Measurements from ENCODE around the gene ALG14.
A peak's percentile ranks its signal among the peaks of the same experiment; 100 is the strongest.

ALG14 gene

DNA sequence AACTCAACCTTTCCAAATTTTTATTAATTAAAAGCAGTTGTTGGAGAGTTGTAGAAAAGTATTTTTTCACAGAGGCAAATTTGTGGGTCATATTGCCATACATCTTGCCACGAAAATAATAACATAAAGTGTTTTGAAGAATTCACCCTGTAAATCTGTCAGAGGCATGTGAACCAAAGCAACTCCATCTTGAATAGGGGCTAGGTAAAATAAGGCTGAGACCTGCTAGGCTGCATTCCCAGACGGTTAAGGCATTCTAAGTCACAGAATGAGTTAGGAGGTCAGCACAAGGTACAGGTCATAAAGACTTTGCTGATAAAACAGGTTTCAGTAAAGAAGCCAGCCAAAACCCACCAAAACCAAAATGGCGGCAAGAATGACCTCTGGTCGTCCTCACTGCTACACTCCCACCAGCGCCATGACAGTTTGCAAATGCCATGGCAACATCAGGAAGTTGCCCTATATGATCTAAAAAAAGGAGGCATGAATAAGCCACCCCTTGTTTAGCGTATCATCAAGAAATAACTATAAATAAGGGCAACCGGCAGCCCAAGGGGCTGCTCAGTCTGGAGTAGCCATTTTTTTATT is 141.4 kb downstream of the ALG14 start:
- peaks cover 9% of the 10 kb centered on the region for H3K36me3 Mint-ChIP-seq (ENCODE audit: low read depth)
- no peaks in the 10 kb centered on the region for H3K27me3 Mint-ChIP-seq (ENCODE audit: low read depth)
- H3K27ac Mint-ChIP-seq = no peak overlapping the region
- H3K4me3 Mint-ChIP-seq = no peak overlapping the region
- peaks cover 56% of the 10 kb centered on the region for H3K4me1 Mint-ChIP-seq
- TF ChIP-seq, protein P1, sequence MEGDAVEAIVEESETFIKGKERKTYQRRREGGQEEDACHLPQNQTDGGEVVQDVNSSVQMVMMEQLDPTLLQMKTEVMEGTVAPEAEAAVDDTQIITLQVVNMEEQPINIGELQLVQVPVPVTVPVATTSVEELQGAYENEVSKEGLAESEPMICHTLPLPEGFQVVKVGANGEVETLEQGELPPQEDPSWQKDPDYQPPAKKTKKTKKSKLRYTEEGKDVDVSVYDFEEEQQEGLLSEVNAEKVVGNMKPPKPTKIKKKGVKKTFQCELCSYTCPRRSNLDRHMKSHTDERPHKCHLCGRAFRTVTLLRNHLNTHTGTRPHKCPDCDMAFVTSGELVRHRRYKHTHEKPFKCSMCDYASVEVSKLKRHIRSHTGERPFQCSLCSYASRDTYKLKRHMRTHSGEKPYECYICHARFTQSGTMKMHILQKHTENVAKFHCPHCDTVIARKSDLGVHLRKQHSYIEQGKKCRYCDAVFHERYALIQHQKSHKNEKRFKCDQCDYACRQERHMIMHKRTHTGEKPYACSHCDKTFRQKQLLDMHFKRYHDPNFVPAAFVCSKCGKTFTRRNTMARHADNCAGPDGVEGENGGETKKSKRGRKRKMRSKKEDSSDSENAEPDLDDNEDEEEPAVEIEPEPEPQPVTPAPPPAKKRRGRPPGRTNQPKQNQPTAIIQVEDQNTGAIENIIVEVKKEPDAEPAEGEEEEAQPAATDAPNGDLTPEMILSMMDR (IDR thresholded peaks at IDR 0.05; ENCODE audit: unreplicated experiment in 3 of 3) = no peak
- no peaks in the 10 kb centered on the region for H3K9me3 Mint-ChIP-seq

DNA sequence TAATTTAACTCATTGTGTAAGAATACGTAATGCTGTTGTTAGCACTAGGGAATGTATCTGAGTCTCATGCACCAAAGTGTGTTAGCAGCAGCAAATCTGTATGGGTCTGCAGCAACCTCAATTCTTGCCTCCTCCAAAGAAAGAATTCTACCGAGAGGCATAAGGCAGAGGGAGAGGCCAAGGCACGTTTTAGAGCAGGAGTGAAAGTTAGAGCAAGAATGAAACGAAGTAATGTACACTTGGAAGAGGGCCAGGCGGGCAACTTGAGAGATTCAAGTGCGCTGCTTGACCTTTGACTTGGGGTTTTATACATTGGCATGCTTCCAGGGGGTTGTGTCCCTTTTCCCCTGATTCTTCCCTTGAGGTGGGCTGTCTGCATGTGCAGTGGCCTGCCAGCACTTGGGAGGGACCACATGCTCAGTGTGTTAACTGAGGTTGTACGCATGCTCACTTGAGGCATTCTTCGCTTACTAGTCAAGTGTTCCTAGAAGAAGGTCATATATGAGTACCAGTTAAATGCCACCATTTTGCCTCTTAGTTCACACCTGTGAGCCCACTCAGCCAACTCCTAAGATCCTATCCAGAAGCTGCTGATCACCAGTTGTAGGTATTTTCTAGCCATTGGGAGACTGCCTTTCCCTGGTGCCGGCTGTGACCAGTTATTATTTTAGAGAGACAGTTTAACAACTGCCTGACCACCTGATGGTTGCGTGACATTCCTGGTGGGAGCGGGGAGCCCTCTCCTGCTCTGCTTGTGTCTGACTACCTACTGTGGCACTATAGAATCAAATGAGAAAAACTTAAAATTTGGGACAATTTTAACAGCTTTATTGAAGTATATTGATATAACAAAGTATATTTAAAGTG is 143.2 kb downstream of the ALG14 start:
- peaks cover 43% of the 10 kb centered on the region for H3K4me1 Mint-ChIP-seq
- peak overlapping the region; percentile 21 to 97 (median 96) for H3K27ac Mint-ChIP-seq
- peaks cover 9% of the 10 kb centered on the region for H3K36me3 Mint-ChIP-seq (ENCODE audit: low read depth)
- no peaks in the 10 kb centered on the region for H3K9me3 Mint-ChIP-seq
- H3K4me3 Mint-ChIP-seq = peak overlapping the region; percentile 94 to 99 (median 96)
- H3K27me3 Mint-ChIP-seq (ENCODE audit: low read depth) = no peaks in the 10 kb centered on the region
- TF ChIP-seq, protein P1 (IDR thresholded peaks at IDR 0.05; ENCODE audit: unreplicated experiment in 3 of 3) = no peak

DNA sequence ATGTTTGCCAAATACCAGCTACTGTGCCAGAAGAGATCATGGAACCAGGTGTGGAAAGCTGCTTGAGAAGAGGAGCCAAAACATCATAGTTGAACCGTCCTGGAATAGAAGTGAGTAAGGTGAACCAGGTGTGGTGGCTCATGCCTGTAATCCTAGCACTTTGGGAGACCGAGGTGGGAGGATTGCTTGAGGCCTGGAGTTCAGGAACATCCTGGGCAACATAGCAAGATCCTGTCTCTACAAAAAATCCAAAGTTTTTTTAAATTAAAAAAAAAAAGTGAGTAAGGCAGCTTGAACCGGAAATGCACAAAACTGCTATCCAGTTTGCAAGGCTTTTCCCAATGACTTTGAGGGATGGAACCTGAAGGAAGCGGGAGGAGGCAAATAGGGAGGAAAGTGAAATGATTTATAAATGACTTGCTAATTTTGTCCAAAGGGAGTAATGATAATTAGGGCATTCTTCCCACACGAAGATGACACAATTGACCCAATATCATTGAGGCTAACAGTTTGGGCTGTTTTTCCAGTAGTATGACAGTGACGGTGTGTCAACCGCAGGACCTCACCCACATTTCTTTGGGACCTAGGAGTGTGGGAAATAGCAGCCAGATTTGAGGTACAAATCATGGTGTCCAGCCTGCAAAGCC is 144.3 kb downstream of the ALG14 start:
- Mint-ChIP-seq H3K4me1 (peaks cover 45% of the 10 kb centered on the region), H3K27me3 (ENCODE audit: low read depth) (no peaks in the 10 kb centered on the region), H3K4me3 (peak overlapping the region; percentile 94 to 99 (median 96)), H3K9me3 (no peaks in the 10 kb centered on the region), H3K36me3 (ENCODE audit: low read depth) (peaks cover 9% of the 10 kb centered on the region), H3K27ac (peak overlapping the region; percentile 95 to 97 (median 96))
- TF ChIP-seq, protein P1 (IDR thresholded peaks at IDR 0.05; ENCODE audit: unreplicated experiment in 3 of 3) = no peak

DNA sequence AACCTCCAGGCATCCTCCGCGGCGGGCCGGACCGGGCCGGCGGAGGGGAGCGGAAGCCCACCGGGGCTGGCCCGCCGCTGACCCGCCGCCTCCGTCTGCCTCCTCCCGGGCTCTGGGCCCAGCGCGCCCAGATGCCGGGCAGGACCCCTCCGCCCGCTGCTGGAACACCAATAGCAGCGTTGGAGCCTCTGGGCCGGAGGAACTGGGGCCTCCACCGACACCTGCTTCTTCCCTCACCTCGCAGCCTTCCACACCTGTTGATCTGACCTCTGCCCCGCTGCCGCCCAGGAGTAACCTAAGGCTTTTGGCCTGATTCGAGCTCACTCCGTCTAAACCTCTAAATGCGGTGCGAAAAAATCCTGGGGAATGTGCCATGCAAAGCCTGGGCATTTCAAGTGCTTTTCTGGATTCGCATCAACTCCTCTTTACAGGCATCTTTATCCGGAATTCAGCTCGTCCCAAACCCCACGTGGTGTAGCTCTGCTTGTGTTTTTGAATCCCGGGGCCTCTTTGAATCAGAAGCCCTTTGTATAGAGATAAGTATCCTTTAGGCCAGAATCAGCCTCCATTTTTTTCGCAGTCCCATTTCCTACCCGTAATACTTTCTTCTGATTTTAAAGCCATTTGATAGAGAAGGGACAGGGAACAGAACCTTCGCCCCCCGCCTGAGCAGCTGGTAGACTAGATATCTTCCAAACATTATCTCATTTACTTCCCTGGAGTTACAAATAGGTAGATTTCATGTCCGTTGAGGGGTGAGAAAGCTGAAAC is 145.2 kb downstream of the ALG14 start:
- peak overlapping the region; percentile 94 to 99 (median 96) for H3K4me3 Mint-ChIP-seq
- TF ChIP-seq, protein P1 (IDR thresholded peaks at IDR 0.05; ENCODE audit: unreplicated experiment in 3 of 3) = no peak

DNA sequence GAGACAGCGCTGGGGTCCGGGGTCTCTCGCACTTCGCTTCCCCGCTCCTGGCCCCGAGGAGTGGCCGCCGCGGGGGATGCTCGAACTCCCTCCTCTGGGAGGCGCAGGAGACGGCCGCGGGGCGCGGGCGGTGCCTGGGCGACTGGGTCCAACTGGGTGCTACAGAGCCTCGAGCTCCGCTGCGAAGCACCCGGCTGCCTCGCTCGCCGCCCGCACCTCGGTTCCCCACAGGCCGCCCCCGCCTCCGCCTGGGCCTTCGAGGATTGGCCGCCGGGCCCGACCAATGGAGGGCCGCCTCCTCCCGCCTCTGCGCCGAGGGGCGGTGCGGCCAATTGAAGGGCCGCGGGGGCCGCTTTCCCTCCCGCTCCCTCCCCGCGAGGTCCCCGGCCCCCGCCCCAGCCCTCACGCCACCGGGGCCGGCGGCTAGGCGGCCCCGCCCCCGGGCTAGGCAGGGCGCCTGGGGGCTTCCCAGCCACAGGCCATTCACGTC is 145.8 kb downstream of the ALG14 start, which contains the start of gene CNN3:
Gene CNN3 (minus strand): TSS at position 196 of the 490 bp plus-strand sequence. CDS start 216 bp downstream, outside the sequence.
- peaks cover 60% of the 10 kb centered on the region for H3K4me1 Mint-ChIP-seq
- H3K36me3 Mint-ChIP-seq (ENCODE audit: low read depth) = peaks cover 10% of the 10 kb centered on the region
- H3K9me3 Mint-ChIP-seq = no peaks in the 10 kb centered on the region
- peak within 1 kb of the TSS; percentile 98 to 100 (median 99) for H3K4me3 Mint-ChIP-seq
- H3K27me3 Mint-ChIP-seq (ENCODE audit: low read depth) = no peaks in the 10 kb centered on the region
- peak within 1 kb of the TSS; percentile 100 for H3K27ac Mint-ChIP-seq
- TF ChIP-seq, protein P1 (IDR thresholded peaks at IDR 0.05; ENCODE audit: unreplicated experiment in 3 of 3) = no peak

More for the DNA sequence above, 145.2 kb downstream of the ALG14 start:
- Mint-ChIP-seq H3K27ac (peak overlapping the region; percentile 95 to 97 (median 96)), H3K27me3 (ENCODE audit: low read depth) (no peaks in the 10 kb centered on the region), H3K9me3 (no peaks in the 10 kb centered on the region), H3K4me1 (peaks cover 53% of the 10 kb centered on the region), H3K36me3 (ENCODE audit: low read depth) (peaks cover 9% of the 10 kb centered on the region)
